SH-SY5Y (cell line): ENCODE data around the gene SYP.

Experiments
- GATA2 ChIP-seq: IDR thresholded peaks from 2 replicates; pipeline ENCODE4 v1.6.1; 2011; ENCODE audit warnings: mild to moderate bottlenecking, low read depth, low read length
- GATA3 ChIP-seq: IDR thresholded peaks from 2 replicates; pipeline ENCODE4 v1.6.1; 2011; ENCODE audit warnings: low read depth, mild to moderate bottlenecking, low read length, moderate library complexity

- TF ChIP-seq GATA3 (no peak), GATA2 (no peak)
These were observed at the start of gene SYP for GRCh38 chrX:49199906-49200771.
